ENCODE measurements around the gene THEMIS.

DNA sequence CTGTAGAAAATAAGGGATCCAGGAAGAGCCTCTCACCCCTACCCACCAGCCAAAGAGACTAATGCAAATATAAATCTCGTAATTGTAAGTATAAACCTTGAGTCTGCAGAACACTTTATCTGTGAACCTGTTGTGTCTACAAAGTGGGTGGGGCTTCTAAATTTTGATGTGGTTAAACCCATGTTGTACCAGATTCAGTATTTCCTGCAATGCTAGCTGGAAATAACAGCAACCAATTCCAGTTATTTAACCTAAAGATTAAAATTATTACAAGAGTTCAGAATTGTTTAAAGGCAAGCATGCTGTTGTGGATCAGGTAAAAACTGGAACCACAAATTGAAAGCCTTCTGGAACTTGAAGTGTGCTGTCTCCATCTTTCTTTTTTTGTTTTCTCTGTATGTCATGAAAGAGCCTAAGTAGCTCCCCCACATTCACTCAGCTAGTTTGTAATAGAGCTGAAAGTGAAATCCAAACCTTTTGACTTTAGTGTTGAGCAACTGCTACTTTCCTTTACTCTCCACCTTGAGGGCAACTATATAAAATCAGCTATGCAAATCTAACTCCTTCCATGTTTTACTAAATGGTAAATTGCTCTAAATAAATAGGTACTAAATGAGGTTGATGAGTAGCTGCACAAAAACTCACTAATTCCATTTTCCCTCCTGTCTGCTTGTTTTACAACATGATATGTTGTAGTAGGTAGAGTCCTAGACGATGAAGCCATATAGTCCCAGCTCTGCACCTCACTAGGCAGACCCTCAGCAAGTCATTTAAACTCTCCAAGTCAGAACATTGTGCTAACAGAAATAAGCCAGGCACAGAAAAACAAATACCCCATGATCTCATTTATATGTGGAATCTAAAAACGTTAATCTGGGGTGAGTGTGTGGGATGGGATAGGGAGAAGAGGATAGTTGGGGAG is 17.9 kb upstream of the THEMIS start:
- TF ChIP-seq POLR2AphosphoS5 (IDR thresholded peaks at IDR 0.05; ENCODE audit: low read depth, low read length) (no peak), POLR2A (IDR thresholded peaks at IDR 0.05; ENCODE audit: low read depth, low read length) (no peak), PAX5 (IDR thresholded peaks at IDR 0.05; ENCODE audit: insufficient read depth, low read length, severe bottlenecking) (no peak), SPI1 (IDR thresholded peaks at IDR 0.05; ENCODE audit: low read depth, low read length) (no peak), TAF1 (IDR thresholded peaks at IDR 0.05; ENCODE audit: low read depth, low read length) (no peak), POU2F2 (IDR thresholded peaks at IDR 0.05; ENCODE audit: low read depth, low read length) (no peak)

All from GM12891 (cell line).